Panc1 (cell line): ENCODE results near the gene KRTCAP2. TPM values are rescaled to one million over a fixed set of nuclear protein-coding genes. Genes with fewer than 3 reads are reported as not detected.
"Not testable (repeated sequence)": the region's sequence is repeated elsewhere in the genome, so short reads cannot be mapped to it uniquely, and the experiment has no call there.

Source experiments
- ATAC-seq: fragments of 200-7000 bp; cut with Tn5 transposase; 2 replicates; pipeline ENCODE4 v1.9.1; 2020; ENCODE audit warnings: mild to moderate bottlenecking, moderate library complexity
- BruUV-seq: library from RNA; stranded (reverse); fragments of 400-500 nt; replicated peaks from 2 replicates; lab custom pipeline; 2021; lab: Mats Ljungman, UMichigan
- CTCF ChIA-PET: fragments of 300-600 bp; sonication (Branson Sonifier 250); formaldehyde crosslinking; loops from one replicate; lab custom pipeline; 2022; ENCODE audit warnings: antibody characterized with exemption; lab: Charles Lee
- POLR2A ChIA-PET: fragments of 300-600 bp; sonication (Branson Sonifier 250); formaldehyde crosslinking; loops from one replicate; lab custom pipeline; 2022; ENCODE audit warnings: antibody characterized with exemption; lab: Charles Lee
- DNase-seq: peaks from one replicate; pipeline ENCODE4 v3.0.0-alpha.2; 2010; ENCODE audit warnings: low read depth, low spot score
- H3K27ac ChIP-seq: 2 replicates; pipeline ENCODE4 v1.5.1; 2011; ENCODE audit warnings: mild to moderate bottlenecking, low read length, inconsistent platforms
- H3K27me3 ChIP-seq: fragments of 200-500 bp; sonication (Bioruptor generic); 2 replicates; pipeline ENCODE4 v1.6.0; 2014; ENCODE audit warnings: low read length, inconsistent platforms; ENCODE audit not compliant: control insufficient read depth, insufficient read depth
- H3K36me3 ChIP-seq: fragments of 200-500 bp; sonication (Bioruptor generic); 2 replicates; pipeline ENCODE4 v1.5.1; 2014; ENCODE audit warnings: inconsistent platforms, mild to moderate bottlenecking, low read length, moderate library complexity; ENCODE audit not compliant: control insufficient read depth, insufficient read depth
- H3K4me1 ChIP-seq: 2 replicates; pipeline ENCODE4 v1.5.1; 2011; ENCODE audit warnings: inconsistent platforms, mild to moderate bottlenecking, low read length, moderate library complexity; ENCODE audit not compliant: control insufficient read depth, insufficient read depth
- H3K4me3 ChIP-seq, 2 experiments: 2 replicates each; pipeline ENCODE4 v1.5.1; 2011 to 2012; ENCODE audit warnings: low read depth in 2 of 2, low read length in 2 of 2, mild to moderate bottlenecking in 2 of 2, inconsistent platforms in 1 of 2, moderate library complexity in 1 of 2
- H3K9me3 ChIP-seq: fragments of 200-500 bp; sonication (Bioruptor generic); 2 replicates; pipeline ENCODE4 v1.5.1; 2014; ENCODE audit warnings: low read depth, mild to moderate bottlenecking, inconsistent platforms, low read length, moderate library complexity; ENCODE audit not compliant: control insufficient read depth, insufficient read depth
- CTCF ChIP-seq: fragments of 450-650 bp; IDR thresholded peaks from 2 replicates; pipeline ENCODE4 v1.5.1; 2017; ENCODE audit warnings: mild to moderate bottlenecking
- POLR2AphosphoS5 ChIP-seq: IDR thresholded peaks from 2 replicates; pipeline ENCODE4 v1.6.1; 2012; ENCODE audit warnings: mild to moderate bottlenecking, low read depth, low read length, moderate library complexity
- REST ChIP-seq, 2 experiments: IDR thresholded peaks; 2 replicates each; pipeline ENCODE4 v1.6.1; 2011 to 2012; ENCODE audit warnings: low read depth in 2 of 2, control low read depth in 1 of 2, low read length in 1 of 2, mild to moderate bottlenecking in 1 of 2, moderate library complexity in 1 of 2; ENCODE audit not compliant: insufficient read depth in 1 of 2
- SIN3A ChIP-seq: IDR thresholded peaks from 2 replicates; pipeline ENCODE4 v1.6.1; 2012; ENCODE audit warnings: low read depth, mild to moderate bottlenecking, low read length, moderate library complexity, borderline replicate concordance; ENCODE audit not compliant: insufficient read depth
- TCF7L2 ChIP-seq: IDR thresholded peaks from 2 replicates; pipeline ENCODE4 v1.6.1; 2011; ENCODE audit warnings: mild to moderate bottlenecking, low read depth, low read length, inconsistent platforms
- in situ Hi-C: cut with HindIII; loops from 2 replicates; pipeline ENCODE4 v1.10.0; 2016; ENCODE audit warnings: low sequenced_read_pairs, low pct_unique_long_range_greater_than_20kb
- intact Hi-C: fragments of 100-400 bp; cut with micrococcal nuclease; formaldehyde crosslinking; loops from one replicate; pipeline ENCODE4 v1.10.0; 2022; ENCODE audit not compliant: unreplicated experiment
- total RNA-seq: library from RNA; stranded (reverse); gene quantifications from one replicate; pipeline ENCODE4 v1.2.1, GENCODE V29; 2021; ENCODE audit not compliant: unreplicated experiment

Gene KRTCAP2
- total RNA-seq, 1 experiment from 2014 or later, result 155 TPM

DNA sequence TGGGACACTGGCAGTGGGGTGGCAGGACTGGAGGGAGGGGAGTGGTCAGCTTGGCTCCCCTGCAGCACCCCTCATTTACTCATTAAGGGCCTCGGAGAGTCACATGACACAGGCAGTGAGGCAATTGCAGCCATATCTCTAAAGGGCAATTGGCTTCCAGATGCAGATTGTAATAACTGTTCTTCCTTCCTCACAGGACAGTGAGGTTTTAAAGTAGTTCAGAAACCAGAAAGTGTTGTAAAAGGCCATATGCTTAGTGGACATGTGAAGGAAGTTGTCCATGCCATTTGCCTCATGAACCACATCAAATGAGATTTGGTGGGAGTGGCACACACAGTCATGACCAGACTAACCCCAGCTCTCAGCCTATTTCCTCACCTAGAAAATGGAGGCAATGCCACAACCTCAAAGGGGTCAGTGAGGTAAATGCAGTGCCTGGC is 46.5 kb upstream of the KRTCAP2 start:
- no peaks in the 10 kb centered on the region for H3K9me3 ChIP-seq
- H3K4me1 ChIP-seq, result peaks cover 9% of the 10 kb centered on the region
- in situ Hi-C loops (no loop called here), intact Hi-C loops (no loop called here)
- H3K36me3 ChIP-seq, result no peaks in the 10 kb centered on the region
- DNase-seq (no peak), ATAC-seq (no peak)
- POLR2A ChIA-PET, result no interaction called here
- no peak overlapping the region for H3K4me3 ChIP-seq
- H3K27me3 ChIP-seq, result no peaks in the 10 kb centered on the region
- no peak for TF ChIP-seq REST (IDR thresholded peaks at IDR 0.05; ENCODE audit: insufficient read depth in 1 of 2, low read depth in 2 of 2, low read length in 1 of 2)
- TF ChIP-seq POLR2AphosphoS5, result no peak
- no peak for TF ChIP-seq SIN3A
- TF ChIP-seq CTCF, result no peak
- no peak for TF ChIP-seq TCF7L2
- CTCF ChIA-PET, result no interaction called here
- BruUV-seq, result no TSS peak
- peak overlapping the region; percentile 2; the same call in 1 of the 2 replicates for H3K27ac ChIP-seq

- ChIA-PET CTCF (no interaction called here), POLR2A (no interaction called here)
- intact Hi-C loops, result no loop called here
- H3K27ac ChIP-seq, result 0 out of 2 replicates have a peak overlapping the region, but pooled peaks have one; percentile 2
- no peak overlapping the region for H3K4me3 ChIP-seq
- no peaks in the 10 kb centered on the region for H3K9me3 ChIP-seq
- TF ChIP-seq SIN3A (no peak), CTCF (no peak), POLR2AphosphoS5 (no peak), REST (IDR thresholded peaks at IDR 0.05; ENCODE audit: insufficient read depth in 1 of 2, low read depth in 2 of 2, low read length in 1 of 2) (no peak), TCF7L2 (no peak)
- no TSS peak for BruUV-seq
- peaks cover 3% of the 10 kb centered on the region for H3K4me1 ChIP-seq
- no peaks in the 10 kb centered on the region for H3K27me3 ChIP-seq
- in situ Hi-C loops, result no loop called here
- DNase-seq, result no peak
- H3K36me3 ChIP-seq, result no peaks in the 10 kb centered on the region
- no peak for ATAC-seq
Measured at GRCh38 chr1:155218854-155219591, 45.9 kb upstream of the KRTCAP2 start.

- POLR2A ChIA-PET, CTCF ChIA-PET, H3K9me3 ChIP-seq, H3K36me3 ChIP-seq, intact Hi-C loops, DNase-seq, H3K4me3 ChIP-seq, H3K27ac ChIP-seq, in situ Hi-C loops, H3K27me3 ChIP-seq, H3K4me1 ChIP-seq, BruUV-seq, ATAC-seq: not testable (repeated sequence)
Measured at GRCh38 chr1:155214702-155215101, 41.6 kb upstream of the KRTCAP2 start.
